ENCODE measurements around the gene ENOX1. TPM values are rescaled to one million over a fixed set of nuclear protein-coding genes. Genes with fewer than 3 reads are reported as not detected.

The ENOX1 gene
- total RNA-seq, 6 experiments from 2014 or later, result 0.50 to 3.2 (median 0.64) TPM

- Mint-ChIP-seq H3K4me3 (no peak overlapping the region), H3K27me3 (ENCODE audit: insufficient read depth) (no peaks in the 10 kb centered on the region; the same call in 1 of the 2 replicates), H3K27ac (no peak overlapping the region), H3K9me3 (no peaks in the 10 kb centered on the region), H3K4me1 (ENCODE audit: low read depth) (peaks cover 8% of the 10 kb centered on the region; the same call in 1 of the 2 replicates), H3K36me3 (ENCODE audit: low read depth) (no peaks in the 10 kb centered on the region)
- no peak for TF ChIP-seq CTCF (IDR thresholded peaks at IDR 0.05)
- no peak for DNase-seq
These were observed 221.8 kb downstream of the ENOX1 start for GRCh38 chr13:43564952-43565351.

GRCh38 chr13:43561081-43561480 is 225.7 kb downstream of the ENOX1 start:
- no peaks in the 10 kb centered on the region for H3K9me3 Mint-ChIP-seq
- no peak for TF ChIP-seq CTCF (IDR thresholded peaks at IDR 0.05)
- H3K27me3 Mint-ChIP-seq (ENCODE audit: insufficient read depth), result no peaks in the 10 kb centered on the region; the same call in none of the 2 replicates

GRCh38 chr13:43558939-43559338 is 227.8 kb downstream of the ENOX1 start:
- no peaks in the 10 kb centered on the region for H3K9me3 Mint-ChIP-seq
- no peak for TF ChIP-seq CTCF (IDR thresholded peaks at IDR 0.05)
- H3K27me3 Mint-ChIP-seq (ENCODE audit: insufficient read depth), result no peaks in the 10 kb centered on the region; the same call in 1 of the 2 replicates
- DNase-seq, result no peak
- H3K36me3 Mint-ChIP-seq (ENCODE audit: low read depth), result no peaks in the 10 kb centered on the region
- H3K4me3 Mint-ChIP-seq, result no peak overlapping the region
- H3K4me1 Mint-ChIP-seq (ENCODE audit: low read depth), result no peaks in the 10 kb centered on the region
- no peak overlapping the region for H3K27ac Mint-ChIP-seq

More at GRCh38 chr13:43561081-43561480, 225.7 kb downstream of the ENOX1 start:
- Mint-ChIP-seq H3K4me3 (no peak overlapping the region), H3K27ac (no peak overlapping the region), H3K4me1 (ENCODE audit: low read depth) (no peaks in the 10 kb centered on the region), H3K36me3 (ENCODE audit: low read depth) (no peaks in the 10 kb centered on the region)
- no peak for DNase-seq

GRCh38 chr13:43558326-43558725 is 228.4 kb downstream of the ENOX1 start:
- Mint-ChIP-seq H3K27ac (no peak overlapping the region), H3K36me3 (ENCODE audit: low read depth) (no peaks in the 10 kb centered on the region), H3K9me3 (no peaks in the 10 kb centered on the region), H3K27me3 (ENCODE audit: insufficient read depth) (peaks cover 1% of the 10 kb centered on the region; the same call in 1 of the 2 replicates), H3K4me1 (ENCODE audit: low read depth) (no peaks in the 10 kb centered on the region), H3K4me3 (no peak overlapping the region)
- DNase-seq, result no peak
- no peak for TF ChIP-seq CTCF (IDR thresholded peaks at IDR 0.05)

- no peaks in the 10 kb centered on the region for H3K36me3 Mint-ChIP-seq (ENCODE audit: low read depth)
- H3K27me3 Mint-ChIP-seq (ENCODE audit: insufficient read depth), result peaks cover 8% of the 10 kb centered on the region
- H3K4me3 Mint-ChIP-seq, result no peak overlapping the region
- H3K27ac Mint-ChIP-seq, result no peak overlapping the region
- no peak for DNase-seq
- no peaks in the 10 kb centered on the region for H3K4me1 Mint-ChIP-seq (ENCODE audit: low read depth)
- no peaks in the 10 kb centered on the region for H3K9me3 Mint-ChIP-seq
- TF ChIP-seq CTCF (IDR thresholded peaks at IDR 0.05), result no peak
These were observed 231.1 kb downstream of the ENOX1 start for GRCh38 chr13:43555667-43556066.
